CD4-positive, alpha-beta T cell treated with Interleukin-4 for 4 hours (primary cell): ENCODE results near the gene SUFU.
A peak's percentile ranks its signal among the peaks of the same experiment; 100 is the strongest.
"Not testable (repeated sequence)": the region's sequence is repeated elsewhere in the genome, so short reads cannot be mapped to it uniquely, and the experiment has no call there.

ENCODE experiments used
- DNase-seq: peaks from one replicate; pipeline ENCODE4 v3.0.0-alpha.2; 2020

SUFU gene

DNA sequence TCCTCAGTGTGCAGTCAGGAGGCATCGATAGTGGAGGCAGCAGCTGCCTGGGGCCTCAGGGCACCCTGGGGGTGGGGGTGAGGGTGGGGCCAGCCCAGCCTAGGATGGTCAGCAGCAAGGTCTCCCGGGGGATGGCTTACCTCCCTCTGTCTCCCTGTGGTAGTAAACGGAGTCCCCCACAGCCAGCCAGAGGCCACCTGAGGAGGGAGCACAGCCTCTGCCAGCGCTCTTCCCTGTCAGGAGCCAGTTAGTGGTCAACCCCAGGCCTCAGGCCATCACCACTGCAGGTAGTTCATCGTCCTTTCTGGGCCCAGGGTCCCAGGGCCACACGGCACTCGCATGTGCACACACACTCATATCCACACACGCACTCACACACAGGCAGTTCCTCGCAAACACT, 23.4 kb upstream of the SUFU start:
- no peak for DNase-seq

DNA sequence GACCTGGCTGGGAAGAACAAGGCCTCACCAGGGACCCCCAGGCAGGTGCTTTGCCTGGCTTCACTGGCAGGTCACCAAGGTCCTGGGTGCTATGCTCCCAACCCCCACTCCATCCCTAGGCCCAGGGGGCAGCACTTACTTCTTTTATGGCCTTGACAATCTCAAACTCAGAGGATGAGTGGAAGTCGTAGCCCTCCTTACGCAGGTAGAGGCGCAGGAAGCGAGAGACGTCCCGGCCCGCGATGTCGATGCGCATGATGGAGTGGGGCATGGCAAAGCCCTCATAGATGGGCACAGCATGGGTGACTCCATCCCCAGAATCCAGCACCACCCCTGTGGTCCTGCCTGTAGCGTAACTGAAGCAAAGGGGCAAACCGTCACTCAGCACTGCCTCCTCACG, 19.8 kb upstream of the SUFU start:
- DNase-seq: no peak

- no peak for DNase-seq
Measured at GRCh38 chr10:102485093-102485784, 18.5 kb upstream of the SUFU start.

DNA sequence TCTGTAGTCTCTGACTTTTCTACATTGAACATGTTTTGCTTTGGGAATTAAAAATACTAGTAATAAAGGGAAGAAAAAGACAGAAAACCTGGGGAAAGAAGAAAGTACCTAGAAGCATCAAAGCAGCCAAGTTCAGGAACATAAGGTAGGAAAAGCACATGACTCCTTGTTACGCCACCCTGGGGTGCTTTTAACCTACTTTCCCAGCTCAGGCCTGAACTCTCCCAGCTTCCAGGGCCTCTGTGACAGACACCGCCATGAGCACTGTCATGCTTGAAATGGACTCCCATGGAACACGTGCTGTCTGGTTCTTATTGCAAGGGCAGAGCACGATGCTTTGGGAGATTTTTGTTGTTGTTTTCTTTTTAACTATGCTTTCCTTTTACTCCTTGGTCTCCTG, 12.6 kb upstream of the SUFU start:
- DNase-seq: no peak

DNA sequence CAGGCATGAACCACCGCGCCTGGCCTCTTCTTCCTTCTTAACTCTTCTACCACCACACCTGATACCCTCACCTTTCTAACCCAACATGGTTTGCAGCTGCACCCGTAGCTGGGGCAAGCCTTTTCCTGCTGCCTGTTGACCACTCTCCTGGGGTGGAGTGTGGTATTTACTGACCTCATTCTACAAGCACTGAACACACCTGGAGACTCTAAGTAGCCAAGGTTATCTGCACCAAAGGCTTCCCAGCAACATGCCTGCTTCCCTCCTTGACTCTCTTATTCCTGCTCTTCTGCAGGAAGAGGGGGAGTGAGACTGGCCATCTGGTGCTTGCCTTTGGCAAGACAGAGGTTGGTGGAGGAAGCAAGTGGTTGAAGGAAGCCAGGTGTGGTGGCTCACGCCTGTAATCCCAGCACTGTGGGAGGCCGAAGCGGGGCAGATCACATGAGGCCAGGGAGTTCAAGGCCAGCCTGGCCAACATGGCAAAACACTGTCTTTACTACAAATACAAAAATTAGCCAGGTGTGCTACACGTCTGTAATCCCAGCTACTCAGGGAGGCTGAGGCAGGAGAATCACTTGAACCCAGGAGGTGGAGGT, 11.3 kb upstream of the SUFU start:
- no peak for DNase-seq

- DNase-seq: no peak
Measured at GRCh38 chr10:102492983-102493382, 10.8 kb upstream of the SUFU start.

DNA sequence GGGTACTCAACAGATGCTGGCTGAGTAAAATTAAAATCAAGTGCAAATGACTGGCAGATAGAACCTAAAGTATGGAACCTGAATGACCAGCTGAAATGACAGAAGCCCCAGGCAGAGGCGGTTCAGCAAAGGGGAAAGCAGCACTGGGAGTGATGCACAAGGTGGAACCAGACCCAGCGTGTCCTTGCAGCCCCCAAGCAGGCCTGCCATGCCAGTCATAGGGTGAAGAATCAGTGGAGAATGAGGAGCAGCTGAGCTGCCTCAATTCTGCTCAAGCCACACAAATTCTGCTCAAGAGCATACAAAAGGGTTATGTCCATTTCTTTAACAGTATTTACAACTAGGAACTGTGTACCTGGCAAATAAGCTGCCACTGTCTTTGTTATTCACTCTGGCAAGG, 10.0 kb upstream of the SUFU start:
- DNase-seq: no peak

- DNase-seq: no peak
Measured at GRCh38 chr10:102497545-102497944, 6.2 kb upstream of the SUFU start.

GRCh38 chr10:102499356-102499755, 4.4 kb upstream of the SUFU start:
- DNase-seq: no peak

GRCh38 chr10:102500686-102501085, 3.1 kb upstream of the SUFU start:
- not testable (repeated sequence) for DNase-seq

GRCh38 chr10:102501201-102502028, 2.4 kb upstream of the SUFU start:
- no peak for DNase-seq

DNA sequence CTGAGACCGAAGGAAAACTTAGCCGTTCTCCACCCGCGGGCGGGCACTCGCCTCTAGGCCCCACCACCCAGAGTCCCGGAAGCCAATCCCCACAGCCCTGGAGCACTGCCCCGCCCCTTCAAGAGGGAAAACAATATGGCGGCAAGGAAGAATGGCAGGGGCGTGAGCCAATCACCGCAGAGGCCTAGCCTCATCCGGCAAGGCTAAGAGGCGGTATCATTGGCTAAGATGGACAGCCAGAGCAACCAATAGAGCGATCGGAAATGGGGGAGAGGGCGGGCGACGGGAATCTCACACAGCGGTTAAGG, 1.8 kb upstream of the SUFU start:
- DNase-seq: peak; percentile 99

- peak; percentile 99 for DNase-seq
Measured at GRCh38 chr10:102502337-102503151, 1.2 kb upstream of the SUFU start, which contains the start of gene ACTR1A. TSS of gene ACTR1A (minus strand) at chr10:102502712. CDS start at chr10:102502647, 65 bp downstream.

DNA sequence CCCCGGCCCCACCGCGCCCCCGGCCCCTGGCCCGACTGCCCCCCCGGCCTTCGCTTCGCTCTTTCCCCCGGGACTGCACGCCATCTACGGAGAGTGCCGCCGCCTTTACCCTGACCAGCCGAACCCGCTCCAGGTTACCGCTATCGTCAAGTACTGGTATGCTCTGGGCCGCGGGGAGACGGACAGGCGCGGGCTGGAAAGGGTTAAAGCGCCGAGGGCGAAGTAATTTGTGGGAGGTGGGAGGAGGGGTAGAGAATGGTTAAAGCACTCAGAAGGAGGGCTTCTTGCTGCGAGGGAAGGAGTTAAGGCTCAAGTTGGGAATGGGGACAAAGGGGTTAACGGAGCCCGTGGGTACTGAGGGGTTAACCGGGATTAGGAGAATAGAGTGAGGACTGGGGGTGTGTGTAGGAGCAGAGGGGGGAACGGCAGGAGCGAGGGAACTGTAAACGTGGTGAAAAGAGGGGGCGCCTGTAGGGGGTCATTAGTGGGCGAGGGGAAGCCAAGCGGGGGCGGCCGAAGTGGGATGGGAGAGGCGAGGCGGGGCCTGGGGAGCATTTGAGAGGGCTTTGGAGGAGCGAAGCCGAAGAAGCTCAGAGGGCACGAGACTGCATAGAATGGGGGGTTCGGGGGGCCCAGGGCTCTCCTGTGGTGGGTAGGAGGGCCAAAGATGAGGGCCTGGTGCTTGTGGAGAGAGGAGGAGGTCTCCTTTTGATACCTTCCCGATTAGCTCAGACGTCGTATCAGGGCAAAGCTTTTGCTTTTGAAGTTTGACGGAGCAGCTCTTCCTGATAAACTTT, 605 bp downstream of the SUFU start:
- peak; percentile 17 for DNase-seq

DNA sequence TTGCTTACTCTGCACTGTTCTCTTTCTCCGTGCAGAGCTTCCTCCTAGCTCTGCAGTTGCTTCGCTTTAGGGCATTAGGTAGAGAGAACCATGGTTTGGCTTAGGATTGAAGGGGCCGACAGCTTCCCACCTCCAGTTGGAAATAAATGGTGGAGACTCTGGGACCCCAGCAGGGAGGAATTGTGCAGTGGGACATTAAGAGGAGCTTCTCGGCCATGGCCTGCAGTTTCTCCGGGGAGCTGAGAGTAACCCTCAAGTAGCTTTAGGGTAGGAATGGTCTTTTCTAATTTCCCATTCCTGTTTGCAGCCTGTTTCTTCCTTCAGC, 1.2 kb downstream of the SUFU start:
- DNase-seq: no peak

GRCh38 chr10:102505462-102506115, 1.8 kb downstream of the SUFU start:
- no peak for DNase-seq

GRCh38 chr10:102507521-102507920, 3.7 kb downstream of the SUFU start:
- DNase-seq: no peak

GRCh38 chr10:102508506-102508905, 4.7 kb downstream of the SUFU start:
- no peak for DNase-seq

DNA sequence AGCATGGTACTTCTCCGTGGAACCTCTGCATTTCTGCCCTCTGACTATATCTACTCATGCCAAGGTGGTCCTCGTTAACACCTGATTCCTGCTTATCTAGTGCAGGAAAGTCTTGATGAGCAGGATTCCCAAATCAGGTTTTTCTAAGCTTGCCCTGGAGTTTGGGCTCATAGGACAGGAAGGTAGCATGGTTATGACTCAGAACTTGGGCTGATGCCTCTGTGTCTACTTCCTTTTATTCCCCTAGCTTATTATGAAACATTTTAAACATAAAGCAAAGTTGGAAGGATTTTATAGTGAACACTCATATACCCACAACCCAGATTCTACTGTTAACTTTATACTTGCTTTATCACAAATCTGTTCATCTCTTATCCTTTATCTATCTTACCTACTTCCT, 5.6 kb downstream of the SUFU start:
- no peak for DNase-seq

DNA sequence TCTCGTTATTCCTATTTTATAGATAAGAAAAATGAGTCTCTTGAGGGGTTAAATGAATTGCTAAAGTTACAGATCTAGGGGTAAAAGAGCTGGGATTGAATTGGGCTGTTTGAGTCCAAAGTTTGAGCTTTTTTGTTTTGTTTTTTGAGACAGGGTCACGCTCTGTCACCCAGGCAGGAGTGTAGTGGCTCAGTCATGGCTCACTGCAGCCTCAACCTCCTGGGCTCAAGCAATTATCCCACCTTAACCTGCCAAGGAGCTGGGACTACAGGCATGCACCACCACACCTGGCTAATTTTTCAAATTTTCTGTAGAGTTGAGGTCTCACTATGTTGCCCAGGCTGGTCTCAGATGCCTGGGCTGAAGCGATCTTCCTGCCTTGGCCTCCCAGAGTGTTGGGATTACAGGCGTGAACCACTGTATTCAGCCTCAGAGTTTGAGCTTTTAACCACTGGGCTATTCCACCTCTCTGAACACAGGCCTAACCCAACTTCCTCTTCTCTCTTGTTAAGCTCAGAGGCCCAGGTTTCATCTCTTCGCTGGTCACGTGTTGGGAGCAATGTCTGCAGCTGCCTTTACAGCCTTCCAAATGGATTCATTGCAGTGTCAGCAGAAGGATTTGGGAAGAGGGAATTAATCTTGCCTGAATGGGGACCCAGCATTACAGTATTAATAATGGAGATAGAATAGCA, 8.0 kb downstream of the SUFU start:
- DNase-seq: no peak
